Amniotic stem cell (primary cell): ENCODE data around the gene MYL12A.

ENCODE experiments used
- DNase-seq: peaks from one replicate; lab custom pipeline; 2025; lab: John Stamatoyannopoulos, UW

The MYL12A gene

DNA sequence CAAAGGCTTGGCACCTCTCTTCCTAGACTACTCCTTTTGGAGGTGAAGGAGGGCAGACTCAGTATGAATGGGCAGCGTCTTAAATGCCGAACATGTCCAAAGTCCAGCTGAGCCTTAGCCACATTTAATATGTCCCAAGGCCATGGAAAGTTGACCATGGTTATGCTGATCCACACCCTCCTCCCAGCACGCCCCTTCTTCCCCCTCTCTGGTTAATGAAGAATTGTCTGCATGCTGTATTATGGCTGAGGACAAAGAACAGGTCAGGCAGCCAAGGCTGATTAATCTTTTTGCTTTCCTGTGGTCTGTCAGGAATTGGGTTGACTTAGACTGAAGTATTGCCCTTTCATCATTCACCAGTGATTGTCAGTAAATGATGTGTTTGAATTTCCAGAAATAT is 22.0 kb upstream of the MYL12A start:
- no peak for DNase-seq

- DNase-seq, result no peak
Observed at GRCh38 chr18:3226048-3226447, 21.6 kb upstream of the MYL12A start.

- DNase-seq, result no peak
Observed at GRCh38 chr18:3230401-3231334, 16.9 kb upstream of the MYL12A start.

DNA sequence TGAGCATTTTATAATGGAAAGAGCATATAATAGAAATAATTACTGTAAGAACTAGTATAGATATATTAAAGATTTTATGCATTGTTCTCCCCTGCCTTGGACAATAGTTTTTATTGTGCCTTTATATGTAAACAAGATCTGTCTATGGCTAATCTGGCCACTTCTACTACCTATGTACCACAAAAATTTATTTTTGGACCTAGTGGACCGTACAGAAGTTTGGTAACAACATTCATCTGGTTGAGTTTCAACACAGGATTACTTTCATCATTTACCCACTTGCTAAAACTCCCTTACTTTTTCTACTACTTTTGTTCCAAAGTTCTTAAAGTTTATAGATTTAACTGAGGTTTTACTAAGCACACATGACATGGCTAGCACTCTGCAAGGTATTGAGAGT is 14.6 kb upstream of the MYL12A start:
- no peak for DNase-seq

GRCh38 chr18:3233433-3234168 is 14.0 kb upstream of the MYL12A start:
- no peak for DNase-seq

- no peak for DNase-seq
Observed at GRCh38 chr18:3234457-3234856, 13.1 kb upstream of the MYL12A start.

DNA sequence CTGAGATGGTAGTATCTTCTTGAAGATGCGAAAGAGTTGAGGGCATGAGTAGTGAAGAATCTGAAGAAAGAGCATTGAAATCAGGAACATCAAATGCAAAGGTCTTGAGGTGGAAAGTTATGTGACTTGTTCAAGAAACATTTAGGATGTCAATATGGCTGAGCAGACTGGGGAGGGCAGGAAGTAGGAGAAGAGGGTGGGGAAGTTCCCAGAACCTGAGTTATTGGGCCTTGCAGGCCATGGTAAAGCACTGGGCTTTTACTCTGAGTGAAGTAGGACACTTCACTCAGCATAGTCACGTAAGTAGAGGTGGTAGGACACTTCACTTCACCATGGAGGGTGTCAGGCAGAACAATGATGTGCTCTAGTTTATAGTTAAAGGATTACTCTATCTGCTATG is 11.8 kb upstream of the MYL12A start:
- no peak for DNase-seq

- no peak for DNase-seq
Observed at GRCh38 chr18:3236470-3236869, 11.1 kb upstream of the MYL12A start.

DNA sequence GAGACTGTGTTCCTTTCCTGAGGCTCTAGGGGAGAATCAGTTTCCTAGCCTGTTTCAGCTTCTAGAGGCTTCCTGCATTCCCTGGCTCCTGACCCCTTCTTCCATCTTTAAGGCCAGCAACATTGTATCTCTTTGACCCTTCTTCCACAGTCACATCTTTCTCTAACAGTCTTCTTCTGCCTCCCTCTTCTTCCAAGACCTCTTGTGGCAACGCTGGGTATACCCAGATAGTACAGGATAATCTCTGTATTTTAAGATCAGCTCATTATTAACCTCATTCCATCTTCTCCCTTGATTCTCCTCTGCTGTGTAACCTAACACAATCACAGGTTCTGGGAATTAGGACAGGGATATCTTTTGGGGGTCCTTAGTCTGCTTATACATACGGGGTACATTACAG is 8.9 kb upstream of the MYL12A start:
- no peak for DNase-seq

- no peak for DNase-seq
Observed at GRCh38 chr18:3245185-3245564, 2.4 kb upstream of the MYL12A start.

- peak; percentile 66 for DNase-seq
Observed at GRCh38 chr18:3245853-3246634, 1.6 kb upstream of the MYL12A start.

DNA sequence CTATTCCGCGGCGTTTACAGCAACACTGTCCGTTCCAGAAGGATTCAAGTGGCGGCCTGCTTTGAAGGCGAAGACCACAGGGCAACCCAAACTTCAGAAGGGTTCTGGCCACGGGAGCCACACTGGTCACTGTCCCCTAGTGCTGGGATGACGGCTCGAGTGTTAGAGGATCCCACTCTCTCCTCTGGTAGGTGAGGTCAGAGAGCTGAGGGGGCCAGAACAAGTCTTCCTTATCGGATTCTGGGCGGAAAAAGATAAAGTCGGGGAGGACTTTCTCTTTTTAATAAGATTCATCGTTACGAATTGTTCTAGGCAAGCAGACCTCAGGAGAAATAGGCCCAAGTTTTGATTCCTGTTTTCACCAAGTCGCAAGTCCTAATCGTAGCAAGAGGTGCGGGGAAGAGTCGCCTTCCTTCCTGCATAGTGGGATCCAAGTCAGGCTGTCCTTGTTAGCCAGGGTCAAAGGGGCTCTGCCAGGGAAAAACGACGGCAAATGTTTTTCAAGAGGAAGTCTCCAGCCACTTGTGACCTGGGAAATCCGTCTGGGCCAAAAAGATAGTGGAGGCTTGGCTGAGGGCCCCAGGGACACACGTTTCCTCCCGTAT is 864 bp upstream of the MYL12A start:
- no peak for DNase-seq

DNA sequence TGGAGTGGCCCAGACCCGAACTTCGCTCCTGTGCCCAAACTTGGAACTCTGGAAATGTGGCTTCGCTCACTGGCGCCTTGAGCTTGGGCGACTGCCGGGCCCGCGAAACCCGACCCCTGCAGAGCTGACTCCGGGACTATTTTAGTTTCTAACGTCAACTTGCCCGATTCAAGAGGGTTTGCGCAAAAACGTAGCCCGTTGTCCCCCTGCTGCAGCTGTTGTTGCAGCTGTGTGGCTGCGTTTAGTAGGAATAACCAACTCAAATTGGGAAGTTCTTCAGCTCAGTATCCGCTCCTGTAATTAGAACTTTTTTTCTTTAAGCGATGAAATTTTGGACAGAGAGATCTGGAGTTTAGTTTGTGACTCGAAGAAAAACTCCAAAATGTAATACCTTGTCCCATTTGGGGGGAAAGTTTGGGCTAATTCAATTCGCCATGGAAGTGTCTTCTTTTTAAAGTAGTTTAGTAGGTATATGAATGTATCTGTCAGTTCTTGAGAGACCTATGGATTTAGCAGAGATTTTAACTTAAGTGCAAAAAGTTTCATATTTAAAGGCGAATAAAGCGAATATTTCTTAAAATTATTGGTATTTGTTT is 559 bp downstream of the MYL12A start:
- no peak for DNase-seq

DNA sequence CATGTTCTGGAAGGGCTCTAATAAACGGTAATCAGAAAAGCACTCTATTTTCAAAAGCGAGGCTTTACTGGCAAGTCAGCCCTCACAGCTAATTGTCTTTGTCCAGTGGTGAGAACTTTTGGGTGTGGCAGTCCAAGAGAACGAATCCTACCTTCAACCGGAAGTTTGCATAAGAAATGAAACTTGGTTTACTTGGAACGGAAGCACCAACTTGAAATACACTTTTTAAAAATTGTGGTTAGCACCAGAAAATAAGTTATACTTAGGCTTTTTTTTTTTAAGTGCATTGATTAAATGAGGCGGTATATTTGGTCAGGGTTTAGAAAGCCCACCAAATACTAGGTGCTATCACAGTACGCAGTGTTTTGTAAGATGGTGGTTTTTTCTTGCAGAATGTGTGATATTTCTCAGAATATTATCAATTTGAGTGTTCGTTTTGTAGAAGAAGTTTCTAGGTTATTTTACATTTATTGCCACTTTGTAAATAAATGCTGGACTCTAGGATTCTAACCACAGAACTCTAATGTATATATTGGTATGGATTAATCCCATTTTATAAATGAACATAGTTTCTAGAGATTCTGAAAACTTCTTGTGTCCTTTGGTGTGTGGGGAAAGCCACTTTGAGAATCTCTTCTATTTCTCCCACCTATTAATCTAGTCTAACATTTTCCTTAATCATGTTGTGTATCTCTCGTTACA is 1.2 kb downstream of the MYL12A start:
- no peak for DNase-seq

GRCh38 chr18:3250237-3251107 is 2.9 kb downstream of the MYL12A start:
- DNase-seq, result no peak

DNA sequence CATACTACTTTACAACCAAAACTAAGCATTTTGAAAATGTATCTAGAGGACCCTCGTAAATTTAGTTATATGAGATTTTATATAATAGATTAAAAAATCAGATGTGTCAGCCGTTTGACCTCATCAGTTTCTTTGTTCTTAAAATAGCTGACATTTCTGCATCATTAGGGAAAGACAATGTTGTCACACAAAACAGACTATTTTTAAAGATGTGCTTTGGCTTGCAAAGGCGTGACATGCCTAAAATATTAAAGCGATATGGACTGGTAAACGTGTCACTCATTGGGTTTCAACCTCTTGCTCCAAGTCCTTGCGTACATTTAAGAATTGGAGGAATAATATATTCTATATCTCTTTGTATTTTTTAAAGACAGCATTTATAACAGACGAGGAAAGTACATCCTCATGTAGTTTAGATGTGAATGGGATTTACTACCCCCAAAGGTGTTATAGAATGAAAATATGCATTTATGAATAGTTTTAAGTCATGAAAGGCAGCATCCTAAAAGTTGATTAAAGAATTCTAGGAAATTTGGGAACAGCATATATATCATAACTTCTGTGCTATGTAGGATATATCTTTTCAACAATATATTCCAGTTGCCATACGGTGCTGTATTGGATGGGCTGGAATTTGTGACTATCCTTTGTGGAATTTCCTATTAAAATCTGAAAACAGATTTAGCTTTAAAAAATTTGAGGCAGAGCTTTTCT is 3.8 kb downstream of the MYL12A start:
- DNase-seq, result no peak

- no peak for DNase-seq
Observed at GRCh38 chr18:3251963-3252277, 4.3 kb downstream of the MYL12A start.

- DNase-seq, result no peak
Observed at GRCh38 chr18:3252843-3253242, 5.2 kb downstream of the MYL12A start.

DNA sequence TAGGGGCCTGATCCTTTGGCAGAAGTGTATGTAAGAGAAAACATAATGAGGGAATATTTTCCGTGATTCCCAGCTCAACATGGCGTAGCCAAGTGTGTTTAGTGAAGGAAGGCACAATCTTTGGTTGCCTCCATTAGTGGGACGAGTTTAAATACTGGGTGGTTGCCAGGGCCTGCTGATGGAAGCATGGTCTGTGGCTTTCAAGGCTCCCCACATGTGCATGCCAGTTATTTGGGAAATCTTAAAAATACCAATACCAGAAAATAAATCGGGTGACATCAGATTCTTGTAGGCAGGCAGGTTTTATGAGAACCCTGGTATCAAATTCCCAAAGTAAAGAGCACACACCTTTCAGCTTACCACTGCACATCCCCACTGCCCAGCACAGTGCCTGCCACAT is 7.1 kb downstream of the MYL12A start:
- DNase-seq, result no peak
